Prostate gland (tissue), 2 donors: ENCODE results near the gene IQCC.

Source experiments
- CTCF ChIP-seq, 4 experiments: fragments of 200-600 bp in 2 of 4; fragments of 450-650 bp in 2 of 4; sonication (generic) in 2 of 4; IDR thresholded peaks; 1 replicate in 3 of 4; 2 replicates in 1 of 4; pipeline ENCODE4 v1.5.1; 2016 to 2019; ENCODE audit warnings: antibody characterized with exemption in 4 of 4, mild to moderate bottlenecking in 2 of 4, moderate library complexity in 2 of 4
- POLR2A ChIP-seq: fragments of 450-650 bp; IDR thresholded peaks from one replicate; pipeline ENCODE4 v1.6.1; 2016; ENCODE audit warnings: antibody characterized with exemption, mild to moderate bottlenecking

GRCh38 chr1:32159189-32159588 is 46.3 kb upstream of the IQCC start:
- TF ChIP-seq POLR2A = no peak
- TF ChIP-seq CTCF (IDR thresholded peaks at IDR 0.05) = no peak
